Measurements from ENCODE around the gene TTC32.
A peak's percentile ranks its signal among the peaks of the same experiment; 100 is the strongest.
"Not testable (repeated sequence)": the region's sequence is repeated elsewhere in the genome, so short reads cannot be mapped to it uniquely, and the experiment has no call there.

The TTC32 gene

GRCh38 chr2:19901442-19902215 lies at the start of gene TTC32:
TSS of gene TTC32 (minus strand) at chr2:19901983. CDS start at chr2:19901854, 129 bp downstream.
- peak; percentile 80 for DNase-seq

DNA sequence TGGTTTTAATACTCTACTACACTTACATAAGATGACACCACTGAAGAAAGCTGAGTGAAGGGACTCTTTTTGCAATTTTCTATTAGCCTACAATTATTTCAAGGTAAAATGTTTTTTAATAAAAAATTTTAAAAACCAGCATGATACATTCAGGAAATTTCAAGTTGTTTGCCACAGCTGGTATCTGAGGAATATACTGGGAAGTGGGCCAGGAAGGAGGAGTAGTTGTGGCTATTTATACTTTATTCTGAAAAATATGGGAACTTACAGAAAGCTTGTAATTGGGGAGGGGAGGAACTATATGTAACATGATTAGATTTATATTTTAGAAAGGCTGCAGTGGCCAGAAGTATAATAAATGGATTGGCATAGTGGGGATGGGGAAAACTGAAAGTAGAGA lies 47.3 kb upstream of the TTC32 start:
- DNase-seq: no peak

GRCh38 chr2:19947184-19947940 lies 45.6 kb upstream of the TTC32 start:
- DNase-seq: no peak

GRCh38 chr2:19944205-19944845 lies 42.5 kb upstream of the TTC32 start:
- DNase-seq: no peak

- DNase-seq: no peak
These were observed 41.4 kb upstream of the TTC32 start for GRCh38 chr2:19943189-19943588.

DNA sequence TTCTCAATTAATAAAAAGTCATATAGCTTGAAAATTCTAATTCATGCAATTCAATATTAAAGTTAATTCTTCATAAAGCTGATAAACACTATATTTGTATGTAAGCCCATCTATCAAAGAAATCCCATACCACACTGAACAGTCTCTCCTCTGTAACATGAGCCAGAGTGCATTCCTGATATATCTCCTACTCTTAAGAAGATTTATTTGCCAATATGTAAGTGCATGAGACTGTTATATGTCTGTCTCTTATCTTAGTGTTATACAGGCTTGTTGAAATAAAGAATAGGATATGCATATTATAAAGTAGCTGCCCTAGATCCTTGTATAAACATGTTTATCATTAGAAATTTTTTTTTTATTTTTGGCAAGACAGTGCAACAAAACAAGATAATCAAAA lies 40.4 kb upstream of the TTC32 start:
- no peak for DNase-seq

DNA sequence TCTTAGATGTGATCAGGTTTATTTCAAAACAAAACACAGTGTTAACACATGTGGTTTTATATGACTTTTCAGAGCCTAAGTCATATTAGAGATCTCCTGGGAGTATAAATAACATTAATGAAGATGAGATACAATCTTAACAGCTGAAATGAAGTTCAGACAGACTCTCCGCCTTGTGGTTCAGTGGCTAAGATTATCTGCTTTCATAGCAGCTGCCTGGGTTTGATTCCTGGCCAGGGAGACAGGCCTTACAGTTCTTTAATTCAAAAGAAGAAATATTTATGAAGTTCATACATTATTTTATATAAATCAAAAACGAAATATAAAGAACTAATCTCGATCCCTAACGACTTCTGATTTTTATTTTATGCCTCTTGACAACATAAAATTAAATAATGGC lies 35.2 kb upstream of the TTC32 start:
- no peak for DNase-seq

GRCh38 chr2:19936203-19936602 lies 34.4 kb upstream of the TTC32 start:
- no peak for DNase-seq

DNA sequence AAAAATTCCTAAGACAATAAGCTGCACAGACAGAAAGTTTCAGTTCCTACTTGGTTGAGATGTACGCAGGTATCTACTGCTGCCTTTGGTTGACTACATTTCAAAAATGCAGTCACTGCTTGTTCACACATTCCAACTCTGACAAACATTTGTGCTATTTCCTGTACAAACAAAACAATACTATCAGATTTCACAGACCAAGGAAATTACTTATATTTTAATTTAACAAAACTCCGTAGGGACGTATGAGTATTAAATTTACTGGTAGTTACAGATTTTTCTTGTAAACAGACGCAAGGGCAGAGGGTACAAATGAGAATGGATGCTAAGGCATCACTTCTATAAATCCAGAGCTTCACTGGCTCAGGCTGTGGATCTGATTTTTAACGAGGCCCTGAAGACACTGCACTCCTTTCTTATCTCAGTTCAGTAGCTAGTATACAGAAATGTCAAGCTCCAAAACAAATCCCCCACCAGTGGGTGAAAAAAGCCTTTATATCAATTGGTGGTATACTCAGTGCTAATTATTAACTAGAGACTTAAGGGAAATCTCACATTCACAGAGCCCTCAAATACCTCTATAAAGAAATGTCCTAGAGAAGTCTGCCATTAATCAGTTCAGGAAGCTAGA lies 31.7 kb upstream of the TTC32 start:
- no peak for DNase-seq

DNA sequence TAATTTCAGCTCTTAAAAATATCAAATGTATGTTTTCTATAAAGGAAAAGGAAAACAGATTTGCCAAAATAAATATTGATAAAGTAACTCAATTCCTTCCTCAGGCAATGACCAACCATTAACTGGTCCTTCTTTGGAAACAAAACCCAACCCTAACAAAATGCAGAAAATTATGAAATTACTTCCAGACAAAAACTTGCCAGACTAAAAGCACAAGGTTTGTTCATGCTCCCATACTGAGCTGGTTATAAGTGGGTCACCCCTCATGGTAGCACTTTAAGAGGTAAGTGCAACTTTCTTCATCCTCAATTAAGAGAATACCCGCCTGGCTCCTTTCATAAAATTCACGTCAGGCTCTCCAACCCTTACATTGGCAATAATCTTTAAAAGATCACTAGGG lies 31.1 kb upstream of the TTC32 start:
- DNase-seq: no peak

- no peak for DNase-seq
These were observed 27.4 kb upstream of the TTC32 start for GRCh38 chr2:19929226-19929625.

GRCh38 chr2:19927816-19928215 lies 26.0 kb upstream of the TTC32 start:
- not testable (repeated sequence) for DNase-seq

DNA sequence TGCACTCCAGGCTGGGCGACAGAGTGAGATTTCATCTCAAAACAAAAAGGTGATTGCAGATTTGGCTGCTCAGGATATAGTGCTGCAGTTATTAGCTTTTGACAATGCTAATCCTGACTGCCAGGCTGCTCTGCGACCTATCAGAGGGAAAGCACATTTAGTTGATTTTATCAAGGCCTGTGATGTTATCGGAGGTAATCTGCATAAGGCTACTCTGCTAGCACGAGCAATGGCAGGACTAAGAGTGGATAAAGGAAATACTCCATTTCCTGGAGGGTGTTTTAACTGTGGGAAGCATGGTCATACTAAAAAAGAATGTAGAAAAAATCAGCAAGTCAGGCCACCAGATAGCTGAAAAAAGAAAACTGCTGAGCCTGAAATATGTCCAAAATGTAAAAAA lies 22.7 kb upstream of the TTC32 start:
- DNase-seq: not testable (repeated sequence)

GRCh38 chr2:19922188-19922587 lies 20.4 kb upstream of the TTC32 start:
- DNase-seq: not testable (repeated sequence)

DNA sequence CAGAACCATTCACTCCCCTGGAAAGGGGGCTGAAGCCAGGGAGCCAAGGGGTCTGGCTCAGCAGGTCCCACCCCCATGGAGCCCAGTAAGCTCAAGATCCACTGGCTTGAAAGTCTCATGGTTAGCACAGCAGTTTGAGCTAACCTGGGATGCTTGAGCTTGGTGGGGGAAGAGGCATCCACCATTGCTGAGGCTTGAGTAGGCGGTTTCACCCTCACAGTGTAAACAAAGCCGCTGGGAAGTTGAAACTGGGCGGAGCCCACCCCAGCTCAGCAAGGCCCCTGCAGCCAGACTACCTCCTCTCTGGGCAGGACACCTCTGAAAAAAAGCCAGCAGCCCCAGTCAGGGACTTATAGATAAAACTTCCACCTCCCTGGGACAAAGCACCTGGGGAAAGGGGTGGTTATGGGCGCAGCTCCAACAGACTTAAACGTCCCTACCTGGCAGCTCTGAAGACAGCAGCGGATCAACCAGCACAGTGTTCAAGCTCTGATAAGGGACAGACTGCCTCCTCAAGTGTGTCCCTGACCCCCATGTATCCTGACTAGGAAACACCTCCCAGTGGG lies 14.7 kb upstream of the TTC32 start:
- no peak for DNase-seq

DNA sequence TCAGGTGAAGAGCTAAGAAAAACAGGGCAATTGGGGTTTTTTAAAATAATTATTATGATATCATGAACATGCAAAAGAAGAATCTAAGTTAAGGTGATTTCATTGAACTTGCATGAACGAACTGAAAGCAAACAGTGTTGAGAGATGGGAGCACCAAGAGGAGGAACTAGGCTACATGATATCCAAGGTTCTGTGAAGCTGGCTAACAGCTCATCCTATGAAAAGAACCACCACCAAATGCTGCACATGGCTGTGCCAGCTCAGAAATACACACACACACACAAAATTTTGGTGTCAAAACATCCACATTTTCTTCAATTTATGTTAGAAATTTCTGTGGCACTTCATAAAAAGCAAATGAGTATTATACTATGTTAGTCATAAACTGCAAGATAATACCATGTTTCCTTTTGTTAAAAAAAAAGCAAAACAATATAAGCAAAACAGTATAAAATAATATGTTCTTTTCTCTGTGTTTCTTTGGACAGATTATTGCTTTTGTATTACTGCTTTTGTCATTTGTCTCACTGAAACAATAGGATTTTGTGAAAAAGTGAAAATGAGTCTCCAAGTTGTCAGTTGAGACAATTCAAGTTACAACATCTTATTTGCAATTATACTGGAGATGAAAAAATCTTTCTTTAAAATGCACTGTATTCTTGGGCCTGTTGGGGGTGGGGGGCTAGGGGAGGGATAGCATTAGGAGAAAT lies 12.6 kb upstream of the TTC32 start:
- DNase-seq: no peak

DNA sequence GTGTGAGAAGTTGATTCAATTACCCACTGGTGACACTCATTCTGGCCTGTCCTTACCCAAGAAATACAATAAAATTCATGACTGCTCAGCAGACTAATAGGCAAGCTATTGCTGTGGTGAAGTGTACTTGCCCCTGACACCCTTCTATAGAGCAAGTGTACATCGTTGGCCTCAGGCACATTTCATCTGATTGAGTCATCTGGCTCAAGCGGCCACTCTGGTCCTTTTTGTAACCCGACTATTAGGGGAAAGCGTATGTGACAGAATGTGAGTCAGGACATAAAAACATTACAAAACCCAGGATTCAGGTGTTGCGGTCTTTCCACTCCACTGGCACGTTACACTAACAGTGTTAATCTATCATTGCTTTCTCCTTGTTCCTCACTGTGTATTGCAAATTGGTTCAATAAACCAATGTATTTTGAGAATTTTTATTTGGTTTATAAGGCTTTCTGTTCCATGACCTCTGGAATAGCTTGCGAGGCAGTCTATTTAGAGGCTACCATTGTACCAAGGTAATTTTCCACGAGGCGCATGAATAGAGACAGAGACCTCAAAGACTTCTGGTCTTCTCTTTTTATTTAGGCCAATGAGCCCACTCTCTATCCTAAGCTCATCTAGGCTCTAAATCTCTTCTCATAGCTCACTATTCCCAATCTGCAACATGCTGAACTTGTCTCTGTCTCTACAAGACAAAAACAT lies 10.2 kb upstream of the TTC32 start:
- DNase-seq: no peak

- DNase-seq: no peak
These were observed 495 bp upstream of the TTC32 start for GRCh38 chr2:19902216-19902740.

- DNase-seq: no peak
These were observed 797 bp downstream of the TTC32 start for GRCh38 chr2:19900931-19901441.

DNA sequence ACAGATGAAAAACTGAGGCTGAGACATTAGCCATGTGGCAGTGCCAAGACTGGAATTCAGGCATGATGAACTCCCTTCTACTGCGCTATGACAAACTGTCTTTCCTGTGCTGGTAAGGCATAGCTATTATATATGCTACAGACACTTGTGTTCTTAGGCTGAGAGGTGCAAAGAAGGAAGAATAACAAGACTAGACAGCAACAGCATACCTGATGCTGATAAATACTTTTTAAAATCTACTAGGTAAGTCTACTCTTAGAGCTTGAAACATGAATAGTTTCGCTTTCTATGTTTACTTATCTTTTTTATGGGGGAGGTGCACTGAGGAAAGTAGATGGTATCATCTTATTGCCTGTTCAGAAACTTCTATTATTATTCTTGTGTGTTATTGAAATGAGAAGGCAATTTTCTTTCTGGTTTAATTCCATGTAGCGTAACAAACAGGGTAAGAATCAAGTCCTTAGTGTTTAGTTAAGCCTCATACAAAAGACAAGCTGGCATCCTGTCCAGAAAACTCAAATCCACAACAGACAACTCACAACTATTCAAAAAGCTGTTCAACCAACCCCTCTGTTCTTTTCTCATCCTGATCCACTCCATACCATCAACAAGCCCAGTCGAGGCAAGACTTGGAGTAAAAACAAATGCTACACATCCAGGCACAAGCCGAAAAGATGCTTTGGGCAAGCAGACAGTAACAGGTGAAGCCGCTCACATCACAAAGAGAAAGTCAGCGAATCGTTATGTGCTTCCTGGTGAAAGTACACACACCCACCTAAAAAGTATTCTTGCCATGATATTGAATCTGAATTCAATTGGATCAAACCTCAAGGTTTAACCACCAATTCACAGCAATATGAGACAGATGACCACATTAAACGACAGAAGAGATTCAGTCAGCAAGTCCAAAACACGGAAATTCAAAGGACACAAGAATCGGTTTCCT lies 1.5 kb downstream of the TTC32 start:
- DNase-seq: no peak

All from NCI-H2081 treated with DMSO at 0.1 percent for 48 hours (cell line).